NCI-H2196 treated with DMSO at 0.1 percent for 48 hours (cell line): ENCODE data around the gene ELOVL6.
"Not testable (repeated sequence)": the region's sequence is repeated elsewhere in the genome, so short reads cannot be mapped to it uniquely, and the experiment has no call there.

Source experiments
- DNase-seq: peaks from one replicate; lab custom pipeline; 2025; ENCODE audit not compliant: unreplicated experiment; lab: John Stamatoyannopoulos, UW

ELOVL6 gene

GRCh38 chr4:110039164-110039563, 159.3 kb downstream of the ELOVL6 start:
- not testable (repeated sequence) for DNase-seq

DNA sequence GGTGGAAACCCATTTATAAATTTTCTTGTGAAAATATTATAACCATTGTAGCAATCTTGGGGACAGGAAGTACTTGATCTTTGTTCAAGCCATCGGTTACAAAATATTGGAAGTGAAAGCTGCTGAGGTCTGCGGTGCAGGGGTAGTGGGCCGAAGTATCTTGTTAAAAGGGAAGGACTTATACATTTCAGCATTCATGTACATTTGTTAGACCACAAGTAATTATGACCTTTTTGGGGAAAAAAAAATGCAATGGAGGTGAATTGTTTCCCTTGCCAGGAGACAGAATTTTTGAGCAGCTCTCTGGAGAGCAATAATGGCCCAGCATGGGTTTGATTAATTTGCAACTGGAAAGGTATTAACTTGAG, 164.4 kb downstream of the ELOVL6 start:
- no peak for DNase-seq

DNA sequence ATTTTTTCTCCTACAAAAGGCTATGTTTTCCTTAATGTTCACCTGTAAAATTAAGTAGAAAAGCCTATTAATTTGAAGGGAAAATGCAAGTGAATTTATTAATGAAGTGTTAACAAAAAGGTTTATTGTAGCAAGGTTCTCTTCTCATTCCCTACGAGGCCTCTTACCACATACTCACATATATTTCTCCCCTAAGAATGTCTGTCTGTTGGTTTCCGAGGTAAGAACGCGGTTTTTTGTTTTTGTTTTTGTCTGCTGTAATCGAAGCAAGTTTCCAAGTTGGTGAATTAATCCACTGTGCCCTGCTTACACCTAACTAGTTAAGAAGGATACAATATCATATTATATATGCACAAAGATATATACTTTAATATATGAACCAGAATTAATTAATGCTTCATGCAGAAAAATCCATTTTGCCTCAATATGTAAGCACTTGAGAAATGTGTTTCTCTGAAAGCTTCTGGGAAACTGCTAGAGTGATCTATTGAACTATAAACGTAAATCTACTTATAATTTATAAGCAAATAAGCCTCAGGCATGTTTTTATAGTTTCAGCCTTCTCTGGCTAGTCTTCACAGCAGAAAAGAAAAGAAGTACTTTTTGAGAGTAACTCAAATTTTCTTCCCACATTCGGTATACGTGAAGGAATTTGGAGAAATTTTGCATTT, 164.9 kb downstream of the ELOVL6 start:
- no peak for DNase-seq

DNA sequence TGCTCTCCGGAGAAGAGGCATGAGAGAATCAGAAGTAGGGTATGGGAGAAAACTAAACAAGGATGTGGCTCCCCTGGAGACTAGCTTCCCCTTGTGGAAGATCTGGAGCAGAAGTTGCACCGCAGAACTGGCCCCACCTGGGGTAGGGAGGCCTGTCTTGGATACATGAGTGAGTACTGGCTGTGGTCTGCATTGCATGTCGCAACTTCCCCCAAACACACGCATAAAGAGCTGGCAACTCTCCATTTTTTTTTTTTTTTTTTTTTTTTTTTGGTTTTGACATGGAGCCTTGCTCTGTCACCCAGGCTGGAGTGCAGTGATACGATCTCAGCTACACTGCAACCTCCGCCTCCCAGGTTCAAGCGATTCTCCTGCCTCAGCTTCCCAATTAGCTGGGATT, 165.8 kb downstream of the ELOVL6 start:
- DNase-seq, result no peak

DNA sequence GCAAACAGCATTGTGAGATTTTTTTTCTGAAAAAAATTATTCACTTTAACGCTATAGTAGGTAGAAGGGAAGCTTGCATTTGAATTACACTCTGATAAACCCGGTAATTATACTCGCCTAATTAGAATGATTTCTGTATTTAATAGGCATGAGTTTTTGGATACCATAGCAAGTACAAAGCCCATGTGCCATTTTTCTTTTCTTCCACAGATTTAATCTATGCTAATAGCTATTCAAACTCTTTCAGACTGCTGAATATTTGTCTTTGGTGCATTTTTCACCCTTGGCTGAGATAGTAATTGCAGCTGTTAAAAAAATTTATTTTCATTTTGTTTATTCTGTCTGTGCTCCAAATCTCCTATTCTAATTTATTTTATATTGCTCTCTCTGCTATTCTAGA, 172.7 kb downstream of the ELOVL6 start:
- no peak for DNase-seq

- no peak for DNase-seq
Measured at GRCh38 chr4:110025056-110025455, 173.4 kb downstream of the ELOVL6 start.

- DNase-seq, result no peak
Measured at GRCh38 chr4:110022457-110022856, 176.0 kb downstream of the ELOVL6 start.

- DNase-seq, result no peak
Measured at GRCh38 chr4:110020646-110021443, 177.6 kb downstream of the ELOVL6 start.

GRCh38 chr4:110020139-110020538, 178.3 kb downstream of the ELOVL6 start:
- no peak for DNase-seq

GRCh38 chr4:110019153-110019552, 179.3 kb downstream of the ELOVL6 start:
- no peak for DNase-seq

GRCh38 chr4:110014233-110014632, 184.2 kb downstream of the ELOVL6 start:
- DNase-seq, result no peak

DNA sequence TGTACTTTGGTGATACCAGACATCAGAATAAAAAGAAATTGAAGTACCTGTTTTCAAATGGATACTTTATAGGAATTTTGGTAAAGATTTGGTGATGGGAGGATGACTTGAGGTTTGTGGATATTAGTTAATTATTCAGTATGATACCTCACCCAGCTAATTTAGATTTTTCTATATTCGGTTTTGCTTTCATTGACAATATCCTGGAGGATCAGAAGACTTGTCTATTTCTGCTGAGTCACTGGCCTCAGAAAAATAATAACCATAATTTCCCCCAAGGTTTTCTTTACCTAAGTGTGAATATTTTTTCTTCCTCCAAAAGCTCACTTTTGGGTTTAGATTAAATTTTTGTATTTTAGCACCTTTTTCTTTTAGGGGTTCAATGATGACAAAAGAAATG, 185.5 kb downstream of the ELOVL6 start:
- DNase-seq, result no peak

DNA sequence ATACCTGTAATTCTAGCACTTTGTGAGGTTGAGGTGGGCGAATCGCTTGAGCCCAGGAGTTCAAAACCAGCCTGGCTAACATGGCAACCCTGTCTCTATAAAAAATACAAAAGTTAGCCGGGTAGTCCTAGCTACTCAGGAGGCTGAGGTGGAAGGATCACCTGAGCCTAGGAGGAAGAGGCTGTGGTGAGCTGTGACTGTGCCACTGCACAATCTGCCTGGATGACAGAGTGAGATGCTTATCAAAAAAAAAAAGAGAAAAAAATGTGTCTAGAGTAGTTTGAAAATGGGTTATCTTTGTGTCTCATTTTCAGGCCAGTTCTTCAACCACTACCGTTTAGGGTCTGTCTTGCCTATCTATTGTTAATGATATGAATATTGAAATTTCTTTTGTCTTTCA, 187.6 kb downstream of the ELOVL6 start:
- no peak for DNase-seq

DNA sequence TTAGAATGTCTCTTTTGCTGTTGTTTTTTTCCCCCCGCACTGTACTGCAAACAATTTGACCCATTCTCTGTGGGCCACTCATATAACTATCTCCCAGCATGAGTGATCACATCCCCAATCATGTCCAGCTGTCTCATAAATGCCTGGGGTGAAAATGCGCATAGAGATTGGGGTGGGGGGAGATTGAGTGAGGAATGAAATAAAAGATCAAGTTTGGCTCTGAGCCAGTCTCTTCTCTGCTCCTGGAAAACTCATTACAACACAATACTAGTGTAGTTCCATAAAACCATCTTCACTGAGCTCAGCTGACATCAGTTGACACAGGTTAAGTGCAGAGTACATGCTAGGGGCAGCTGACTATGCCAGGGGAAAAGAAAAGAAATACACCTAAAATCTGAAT, 188.9 kb downstream of the ELOVL6 start:
- no peak for DNase-seq

DNA sequence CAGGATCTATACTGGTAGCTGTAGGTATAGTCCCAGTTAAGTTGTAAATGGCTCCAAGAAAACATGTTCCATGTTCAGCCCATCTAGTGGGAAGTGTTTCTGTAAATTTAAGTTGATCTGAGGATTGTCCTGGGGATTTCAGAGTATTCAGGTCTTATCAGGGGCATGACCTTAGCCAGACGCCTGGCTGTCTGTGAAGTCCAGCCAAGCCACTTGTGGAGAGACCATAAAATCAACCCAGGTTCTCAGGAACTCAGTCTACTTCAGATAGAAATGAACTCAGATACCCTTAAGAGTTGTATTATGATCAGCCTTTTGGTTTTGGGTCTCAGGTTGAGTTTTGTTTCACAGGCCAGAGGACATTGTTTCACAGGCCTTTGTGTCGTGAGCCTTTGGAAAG, 189.9 kb downstream of the ELOVL6 start:
- no peak for DNase-seq

DNA sequence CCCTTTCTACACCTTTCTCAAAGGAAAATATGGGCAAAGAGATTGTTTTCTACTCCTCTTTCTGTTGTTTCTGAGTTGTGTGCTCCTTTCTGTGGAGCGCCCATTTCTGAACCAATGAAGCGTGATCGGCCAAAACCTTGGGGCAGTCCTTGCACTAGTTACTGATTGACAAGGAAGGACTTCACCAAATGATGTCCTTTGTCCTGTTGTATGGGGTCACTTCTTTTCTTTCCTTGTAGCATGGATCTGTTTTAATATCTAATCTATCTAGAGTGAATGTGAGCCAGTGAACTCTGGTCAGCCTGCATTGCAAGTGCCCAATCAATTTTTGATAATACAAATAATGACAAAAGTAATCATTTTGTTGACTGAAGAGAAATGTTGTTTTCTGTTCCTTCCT, 191.2 kb downstream of the ELOVL6 start:
- DNase-seq, result no peak

DNA sequence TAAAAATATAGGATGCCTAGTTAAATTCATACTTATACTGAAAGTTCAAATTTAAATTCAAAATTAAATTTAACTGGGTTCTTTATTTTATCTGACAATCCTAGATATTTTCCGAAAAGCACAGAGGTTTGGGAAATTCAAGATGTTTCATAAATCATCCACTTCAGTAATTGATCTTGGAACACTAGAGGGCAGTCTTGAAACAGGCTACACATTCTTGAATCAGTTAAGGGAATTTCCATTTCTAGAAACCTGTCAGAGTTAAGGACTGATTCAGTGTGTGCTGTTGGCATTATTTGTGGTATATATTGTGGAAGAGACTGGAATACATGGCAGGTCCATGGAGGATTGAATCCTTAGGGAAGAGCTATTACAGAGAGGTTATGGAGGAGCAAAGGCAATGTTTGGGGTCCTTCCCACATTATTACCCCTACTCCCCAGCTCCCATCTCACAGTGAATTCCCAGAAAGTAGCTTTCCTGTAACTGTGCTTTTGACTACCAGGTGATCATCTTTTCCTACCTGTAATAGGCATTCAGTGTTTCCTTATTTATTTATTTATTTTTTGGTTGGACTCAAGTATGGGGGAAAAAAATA, 192.9 kb downstream of the ELOVL6 start:
- DNase-seq, result peak; percentile 15

DNA sequence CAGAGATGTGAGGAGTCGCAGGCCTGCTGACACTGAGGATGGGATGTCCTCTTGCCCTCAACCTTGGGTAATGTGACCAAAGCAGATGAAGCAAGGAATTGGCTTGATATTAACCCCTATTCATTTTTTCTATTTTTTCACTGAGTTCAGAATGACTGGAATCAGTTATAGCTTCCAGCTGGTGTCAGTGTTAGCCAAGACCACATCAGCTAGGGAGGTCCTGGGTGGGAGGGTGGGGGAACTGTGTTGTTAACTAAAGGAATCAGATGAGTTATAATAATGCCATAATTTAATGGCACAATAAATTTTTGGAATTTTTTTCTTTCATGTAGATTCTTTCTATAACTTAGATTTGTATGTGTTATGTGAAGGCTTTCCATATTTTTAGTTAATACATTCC, 193.9 kb downstream of the ELOVL6 start:
- no peak for DNase-seq

- DNase-seq, result no peak
Measured at GRCh38 chr4:110003401-110004187, 194.8 kb downstream of the ELOVL6 start.

- no peak for DNase-seq
Measured at GRCh38 chr4:110002326-110002725, 196.1 kb downstream of the ELOVL6 start.

- no peak for DNase-seq
Measured at GRCh38 chr4:109999585-109999912, 198.9 kb downstream of the ELOVL6 start.
